GM23338 (cell line): ENCODE results near the gene SUN5. TPM values are rescaled to one million over a fixed set of nuclear protein-coding genes. Genes with fewer than 3 reads are reported as not detected.

ENCODE experiments used
- ATAC-seq: fragments of 200-7000 bp; cut with Tn5 transposase; 3 replicates; pipeline ENCODE4 v1.9.1; 2020
- DNase-seq: peaks from one replicate; pipeline ENCODE4 v3.0.0-alpha.2; 2015; ENCODE audit warnings: low spot score
- H2AFZ ChIP-seq: fragments of 200-600 bp; sonication (generic); 2 replicates; pipeline ENCODE4 v1.8.0; 2016; ENCODE audit warnings: antibody characterized with exemption, mild to moderate bottlenecking, moderate library complexity
- H3F3A ChIP-seq: fragments of 200-600 bp; sonication (generic); replicated peaks from 2 replicates; pipeline ENCODE4 v1.8.0; 2017; ENCODE audit warnings: antibody characterized with exemption, mixed run types, low read depth
- H3K27ac ChIP-seq: fragments of 200-600 bp; sonication (generic); 2 replicates; pipeline ENCODE4 v1.6.1; 2016; ENCODE audit warnings: low read depth
- H3K27me3 ChIP-seq: fragments of 200-600 bp; sonication (generic); 2 replicates; pipeline ENCODE4 v1.8.0; 2016; ENCODE audit warnings: mild to moderate bottlenecking, mixed run types, moderate library complexity; ENCODE audit not compliant: insufficient read depth
- H3K36me3 ChIP-seq: fragments of 200-600 bp; sonication (generic); 2 replicates; pipeline ENCODE4 v1.8.0; 2016; ENCODE audit warnings: mild to moderate bottlenecking; ENCODE audit not compliant: insufficient read depth
- H3K4me1 ChIP-seq: fragments of 200-600 bp; sonication (generic); 2 replicates; pipeline ENCODE4 v1.8.0; 2016; ENCODE audit warnings: mild to moderate bottlenecking, moderate library complexity; ENCODE audit not compliant: insufficient read depth
- H3K4me2 ChIP-seq: fragments of 200-600 bp; sonication (generic); 2 replicates; pipeline ENCODE4 v1.7.1; 2017; ENCODE audit warnings: mixed run types
- H3K4me3 ChIP-seq: fragments of 200-600 bp; sonication (generic); 2 replicates; pipeline ENCODE4 v1.6.1; 2016; ENCODE audit warnings: mixed run types
- H3K79me2 ChIP-seq: fragments of 200-600 bp; sonication (generic); replicated peaks from 2 replicates; pipeline ENCODE4 v1.8.0; 2017; ENCODE audit warnings: mild to moderate bottlenecking; ENCODE audit not compliant: insufficient read depth
- H3K9me2 ChIP-seq: fragments of 200-600 bp; sonication (generic); 2 replicates; pipeline ENCODE4 v1.8.0; 2017; ENCODE audit not compliant: insufficient read depth
- H4K20me1 ChIP-seq: fragments of 200-600 bp; sonication (generic); replicated peaks from 2 replicates; pipeline ENCODE4 v1.8.0; 2017; ENCODE audit warnings: mild to moderate bottlenecking; ENCODE audit not compliant: insufficient read depth
- H3K27ac Mint-ChIP-seq: 2 replicates; pipeline ENCODE4 v1.8.0; 2020; ENCODE audit warnings: inconsistent platforms, mild to moderate bottlenecking, moderate library complexity, mixed read lengths
- H3K27me3 Mint-ChIP-seq: 3 replicates; pipeline ENCODE4 v1.8.0; 2022; ENCODE audit warnings: low read depth, mild to moderate bottlenecking, moderate library complexity, mixed read lengths, inconsistent platforms; ENCODE audit not compliant: insufficient read depth, poor library complexity
- H3K36me3 Mint-ChIP-seq: 3 replicates; pipeline ENCODE4 v1.8.0; 2021; ENCODE audit warnings: low read depth, mild to moderate bottlenecking, inconsistent platforms, moderate library complexity, mixed read lengths
- H3K4me1 Mint-ChIP-seq: 3 replicates; pipeline ENCODE4 v1.8.0; 2020; ENCODE audit warnings: mild to moderate bottlenecking, inconsistent platforms, mixed read lengths
- H3K4me3 Mint-ChIP-seq: 3 replicates; pipeline ENCODE4 v1.8.0; 2021; ENCODE audit warnings: moderate library complexity, mild to moderate bottlenecking, inconsistent platforms, mixed read lengths
- H3K9me3 Mint-ChIP-seq: 3 replicates; pipeline ENCODE4 v1.8.0; 2020; ENCODE audit warnings: moderate library complexity, mild to moderate bottlenecking, inconsistent platforms, mixed read lengths
- CREB1 ChIP-seq: fragments of 250-450 bp; sonication (Bioruptor Pico); IDR thresholded peaks from 2 replicates; pipeline ENCODE4 v1.5.0; 2020; ENCODE audit warnings: low read depth, mild to moderate bottlenecking, moderate library complexity
- CTCF ChIP-seq, 2 experiments: fragments of 200-600 bp in 1 of 2; sonication (generic) in 1 of 2; conservative IDR thresholded peaks; 2 replicates each; pipeline versions ENCODE4 v1.5.1 to v1.6.1; 2016 to 2017; ENCODE audit warnings: antibody characterized with exemption in 2 of 2, low read depth in 2 of 2, mild to moderate bottlenecking in 2 of 2, moderate library complexity in 1 of 2
- ETS1 ChIP-seq: IDR thresholded peaks from 2 replicates; pipeline ENCODE4 v1.6.1; 2016; ENCODE audit warnings: antibody characterized with exemption
- EZH2 ChIP-seq: fragments of 200-600 bp; sonication (generic); IDR thresholded peaks from one replicate; pipeline ENCODE4 v1.8.0; 2017; ENCODE audit warnings: antibody characterized with exemption, mild to moderate bottlenecking, low read depth; ENCODE audit not compliant: unreplicated experiment
- EZH2phosphoT487 ChIP-seq: fragments of 200-600 bp; sonication (generic); IDR thresholded peaks from one replicate; pipeline ENCODE4 v1.8.1; 2018; ENCODE audit warnings: antibody characterized with exemption; ENCODE audit not compliant: unreplicated experiment
- JUNB ChIP-seq: IDR thresholded peaks from one replicate; pipeline ENCODE4 v1.6.1; 2016; ENCODE audit warnings: antibody characterized with exemption; ENCODE audit not compliant: unreplicated experiment
- POLR2AphosphoS5 ChIP-seq: IDR thresholded peaks from 2 replicates; pipeline ENCODE4 v1.6.1; 2016; ENCODE audit warnings: antibody characterized with exemption, low read depth
- REST ChIP-seq: IDR thresholded peaks from one replicate; pipeline ENCODE4 v1.6.1; 2018; ENCODE audit warnings: antibody characterized with exemption; ENCODE audit not compliant: unreplicated experiment
- STAT1 ChIP-seq: IDR thresholded peaks from one replicate; pipeline ENCODE4 v1.6.1; 2016; ENCODE audit warnings: antibody characterized with exemption; ENCODE audit not compliant: unreplicated experiment
- ZNF114 ChIP-seq: fragments of 250-450 bp; sonication (Bioruptor Pico); IDR thresholded peaks from 2 replicates; pipeline ENCODE4 v1.5.0; 2020; ENCODE audit warnings: mild to moderate bottlenecking, moderate library complexity
- polyA plus RNA-seq: library from polyadenylated mRNA; unstranded; fragments of >200 nt; fragmentation: Nextera tagmentation; extraction: Ambion mirVana; gene quantifications from 2 replicates; pipeline ENCODE4 v1.2.1, GENCODE V29; 2016
- total RNA-seq: library from RNA; depleted of rRNA; stranded (reverse); fragments of >200 nt; shearing (Covaris generic); gene quantifications from 2 replicates; pipeline ENCODE4 v1.2.3, GENCODE V29; 2014

Gene SUN5
- total and polyA plus RNA-seq, 2 experiments from 2014 or later = not detected

GRCh38 chr20:33015114-33015484 is 10.9 kb upstream of the SUN5 start:
- peaks cover 13% of the 10 kb centered on the region for H3K27me3 Mint-ChIP-seq
- Histone ChIP-seq H2AFZ (0 out of 2 replicates have a peak overlapping the region, but pooled peaks have one; percentile 18), H3K4me1 (no peaks in the 10 kb centered on the region), H3K27ac (no peak overlapping the region), H3K4me2 (no peak overlapping the region), H3K79me2 (no peaks in the 10 kb centered on the region), H3F3A (no peaks in the 10 kb centered on the region), H4K20me1 (no peaks in the 10 kb centered on the region), H3K27me3 (no peaks in the 10 kb centered on the region), H3K4me3 (no peak overlapping the region), H3K9me2 (no peaks in the 10 kb centered on the region), H3K36me3 (no peaks in the 10 kb centered on the region)
- H3K9me3 Mint-ChIP-seq = no peaks in the 10 kb centered on the region
- no peak for TF ChIP-seq CREB1 (CRISPR knock-in tag)
- no peak for TF ChIP-seq POLR2AphosphoS5
- TF ChIP-seq EZH2 = no peak
- no peak overlapping the region for H3K4me3 Mint-ChIP-seq
- no peak overlapping the region for H3K27ac Mint-ChIP-seq
- ATAC-seq (no peak), DNase-seq (no peak)
- H3K4me1 Mint-ChIP-seq = peaks cover 12% of the 10 kb centered on the region
- no peaks in the 10 kb centered on the region for H3K36me3 Mint-ChIP-seq

- Mint-ChIP-seq H3K27me3 (peaks cover 13% of the 10 kb centered on the region), H3K36me3 (no peaks in the 10 kb centered on the region), H3K9me3 (no peaks in the 10 kb centered on the region), H3K4me1 (peaks cover 12% of the 10 kb centered on the region), H3K4me3 (no peak overlapping the region), H3K27ac (no peak overlapping the region)
- no peak overlapping the region for H3K4me2 ChIP-seq
- H4K20me1 ChIP-seq = no peaks in the 10 kb centered on the region
- peak; percentile 32 for ATAC-seq
- no peaks in the 10 kb centered on the region for H3K79me2 ChIP-seq
- peak overlapping the region; percentile 18; the same call in 1 of the 2 replicates for H2AFZ ChIP-seq
- H3K36me3 ChIP-seq = no peaks in the 10 kb centered on the region
- H3K27ac ChIP-seq = no peak overlapping the region
- no peak for DNase-seq
- TF ChIP-seq CTCF (conservative IDR thresholded peaks at IDR 0.05; ENCODE audit: low read depth in 2 of 2) = no peak
- no peak for TF ChIP-seq REST
- TF ChIP-seq ZNF114 (CRISPR knock-in tag) = no peak
- no peak for TF ChIP-seq EZH2phosphoT487
- no peak for TF ChIP-seq JUNB
- no peak for TF ChIP-seq STAT1
- no peak for TF ChIP-seq ETS1
- TF ChIP-seq EZH2 = no peak
- no peak for TF ChIP-seq CREB1 (CRISPR knock-in tag)
- TF ChIP-seq POLR2AphosphoS5 = no peak
- H3K4me3 ChIP-seq = no peak overlapping the region
- H3K9me2 ChIP-seq = no peaks in the 10 kb centered on the region
- no peaks in the 10 kb centered on the region for H3K4me1 ChIP-seq
- no peaks in the 10 kb centered on the region for H3F3A ChIP-seq
- no peaks in the 10 kb centered on the region for H3K27me3 ChIP-seq
These were observed 10.3 kb upstream of the SUN5 start for GRCh38 chr20:33014336-33015113.
